Body of pancreas (tissue), 4 donors: Measurements from ENCODE around the gene GATA2.
A peak's percentile ranks its signal among the peaks of the same experiment; 100 is the strongest.

Experiments
- POLR2A ChIP-seq, 3 donors: fragments of 450-650 bp; IDR thresholded peaks; one replicate each; pipeline ENCODE4 v1.6.1; 2016; ENCODE audit warnings: antibody characterized with exemption in 3 of 3, mild to moderate bottlenecking in 2 of 3
- TF ChIP-seq, protein P1 (sequence below), 7 experiments: fragments of 450-650 bp in 4 of 7; fragments of 200-600 bp in 3 of 7; sonication (generic) in 3 of 7; IDR thresholded peaks; one replicate each; pipeline ENCODE4 v1.5.1; 2016 to 2019; ENCODE audit warnings: antibody characterized with exemption in 7 of 7

DNA sequence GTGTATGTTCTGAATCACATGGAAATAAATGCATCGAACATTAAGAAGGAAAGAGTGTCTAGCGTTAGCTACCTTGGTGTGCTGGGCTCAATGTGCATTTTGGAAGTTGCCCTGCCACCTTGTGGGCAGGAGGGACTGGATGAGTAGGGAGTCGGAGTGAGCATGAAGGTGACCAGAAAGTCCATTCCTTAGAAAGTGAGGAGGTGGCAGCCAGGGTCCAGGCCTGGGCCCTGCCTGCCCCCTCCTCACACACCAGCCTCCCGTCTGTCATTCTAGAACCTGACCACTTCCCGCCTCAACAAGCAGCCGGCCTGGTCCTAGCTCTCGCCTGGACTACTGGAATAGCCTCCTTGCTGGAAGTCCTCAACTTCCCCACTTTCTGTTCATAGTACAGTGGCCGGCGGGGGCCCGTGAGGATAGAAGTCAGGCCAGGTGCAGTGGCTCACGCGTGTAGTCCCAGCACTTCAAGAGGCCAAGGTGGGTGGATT lies 10.2 kb upstream of the GATA2 start:
- TF ChIP-seq, protein P1, sequence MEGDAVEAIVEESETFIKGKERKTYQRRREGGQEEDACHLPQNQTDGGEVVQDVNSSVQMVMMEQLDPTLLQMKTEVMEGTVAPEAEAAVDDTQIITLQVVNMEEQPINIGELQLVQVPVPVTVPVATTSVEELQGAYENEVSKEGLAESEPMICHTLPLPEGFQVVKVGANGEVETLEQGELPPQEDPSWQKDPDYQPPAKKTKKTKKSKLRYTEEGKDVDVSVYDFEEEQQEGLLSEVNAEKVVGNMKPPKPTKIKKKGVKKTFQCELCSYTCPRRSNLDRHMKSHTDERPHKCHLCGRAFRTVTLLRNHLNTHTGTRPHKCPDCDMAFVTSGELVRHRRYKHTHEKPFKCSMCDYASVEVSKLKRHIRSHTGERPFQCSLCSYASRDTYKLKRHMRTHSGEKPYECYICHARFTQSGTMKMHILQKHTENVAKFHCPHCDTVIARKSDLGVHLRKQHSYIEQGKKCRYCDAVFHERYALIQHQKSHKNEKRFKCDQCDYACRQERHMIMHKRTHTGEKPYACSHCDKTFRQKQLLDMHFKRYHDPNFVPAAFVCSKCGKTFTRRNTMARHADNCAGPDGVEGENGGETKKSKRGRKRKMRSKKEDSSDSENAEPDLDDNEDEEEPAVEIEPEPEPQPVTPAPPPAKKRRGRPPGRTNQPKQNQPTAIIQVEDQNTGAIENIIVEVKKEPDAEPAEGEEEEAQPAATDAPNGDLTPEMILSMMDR (IDR thresholded peaks at IDR 0.05) = peak in 4 of 7 experiments; percentile 15 to 33 (median 24)
- TF ChIP-seq POLR2A (IDR thresholded peaks at IDR 0.05) = no peak
